ENCODE measurements around the gene OR5K2. TPM values are rescaled to one million over a fixed set of nuclear protein-coding genes. Genes with fewer than 3 reads are reported as not detected.

Gene OR5K2
- total RNA-seq, 2 experiments from 2014 or later, result not detected

DNA sequence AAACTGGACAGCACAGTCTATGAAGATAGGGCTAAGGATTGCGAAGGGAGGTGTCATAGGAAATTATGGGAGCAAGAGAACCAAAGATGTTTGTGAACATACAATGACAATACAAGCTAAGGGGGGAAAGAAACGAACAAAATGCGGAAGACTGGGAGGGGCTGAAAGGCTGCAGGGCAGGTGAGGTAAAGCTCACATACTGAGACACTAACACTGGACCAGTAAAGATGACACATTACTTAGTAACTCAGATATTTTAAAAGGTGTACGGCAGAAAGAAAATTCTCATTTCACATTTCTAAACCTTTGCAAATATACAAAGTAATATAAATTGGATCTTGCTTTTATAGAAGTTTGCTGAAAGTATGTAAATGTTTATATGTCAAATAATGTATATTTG lies 15.1 kb downstream of the OR5K2 start:
- intact Hi-C loops (cut with micrococcal nuclease; ENCODE audit: unreplicated experiment), result no loop called here
- no peak for DNase-seq (ENCODE audit: low spot score)
- no TSS peak for BruUV-seq (replicated peaks)
- Histone ChIP-seq H3K4me2 (ENCODE audit: low read length) (no peak overlapping the region), H3K79me2 (ENCODE audit: insufficient read depth, low read depth, low read length) (no peaks in the 10 kb centered on the region), H3K27ac (ENCODE audit: low read depth, low read length, poor library complexity, severe bottlenecking) (no peak overlapping the region), H4K20me1 (ENCODE audit: insufficient read depth, low read length) (no peaks in the 10 kb centered on the region), H2AFZ (ENCODE audit: low read length) (no peak overlapping the region), H3K9me3 (ENCODE audit: low read length) (no peaks in the 10 kb centered on the region), H3K4me1 (ENCODE audit: insufficient read depth, low read length, poor library complexity, severe bottlenecking) (no peaks in the 10 kb centered on the region), H3K4me3 (ENCODE audit: low read depth, low read length, poor library complexity, severe bottlenecking) (no peak overlapping the region), H3K9me2 (ENCODE audit: insufficient read depth, low read length) (no peaks in the 10 kb centered on the region), H3K36me3 (ENCODE audit: insufficient read depth, low read length) (peaks cover 55% of the 10 kb centered on the region)
- POLR2A ChIA-PET, result no interaction called here
- no peak for TF ChIP-seq EZH2phosphoT487 (IDR thresholded peaks at IDR 0.05; ENCODE audit: borderline replicate concordance, low read depth, low read length)
- TF ChIP-seq, protein P1, sequence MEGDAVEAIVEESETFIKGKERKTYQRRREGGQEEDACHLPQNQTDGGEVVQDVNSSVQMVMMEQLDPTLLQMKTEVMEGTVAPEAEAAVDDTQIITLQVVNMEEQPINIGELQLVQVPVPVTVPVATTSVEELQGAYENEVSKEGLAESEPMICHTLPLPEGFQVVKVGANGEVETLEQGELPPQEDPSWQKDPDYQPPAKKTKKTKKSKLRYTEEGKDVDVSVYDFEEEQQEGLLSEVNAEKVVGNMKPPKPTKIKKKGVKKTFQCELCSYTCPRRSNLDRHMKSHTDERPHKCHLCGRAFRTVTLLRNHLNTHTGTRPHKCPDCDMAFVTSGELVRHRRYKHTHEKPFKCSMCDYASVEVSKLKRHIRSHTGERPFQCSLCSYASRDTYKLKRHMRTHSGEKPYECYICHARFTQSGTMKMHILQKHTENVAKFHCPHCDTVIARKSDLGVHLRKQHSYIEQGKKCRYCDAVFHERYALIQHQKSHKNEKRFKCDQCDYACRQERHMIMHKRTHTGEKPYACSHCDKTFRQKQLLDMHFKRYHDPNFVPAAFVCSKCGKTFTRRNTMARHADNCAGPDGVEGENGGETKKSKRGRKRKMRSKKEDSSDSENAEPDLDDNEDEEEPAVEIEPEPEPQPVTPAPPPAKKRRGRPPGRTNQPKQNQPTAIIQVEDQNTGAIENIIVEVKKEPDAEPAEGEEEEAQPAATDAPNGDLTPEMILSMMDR (conservative IDR thresholded peaks at IDR 0.05; ENCODE audit: low read length), result no peak
- CTCF ChIA-PET (ENCODE audit: unreplicated experiment), result no interaction called here

DNA sequence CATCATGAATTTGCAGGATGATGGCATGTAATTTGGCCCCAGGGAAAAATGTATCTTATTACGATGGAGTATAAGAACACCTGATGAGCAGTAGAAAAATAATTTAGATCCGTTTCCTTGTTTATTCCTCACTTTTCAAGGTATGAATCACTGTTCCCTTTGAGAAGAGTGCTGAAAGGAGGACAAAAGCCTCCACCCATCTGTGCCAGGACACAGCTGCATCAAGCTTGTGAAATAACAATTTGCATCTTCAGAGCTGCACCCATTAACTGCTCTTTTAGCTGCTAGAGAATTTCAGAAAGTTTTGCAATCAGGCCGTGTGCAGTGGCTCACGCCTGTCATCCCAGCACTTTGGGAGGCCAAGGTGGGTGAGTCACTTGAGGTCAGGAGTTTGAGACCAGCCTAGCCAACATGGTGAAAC lies 15.6 kb downstream of the OR5K2 start:
- no peak overlapping the region for H3K4me3 ChIP-seq (ENCODE audit: low read depth, low read length, poor library complexity, severe bottlenecking)
- H3K36me3 ChIP-seq (ENCODE audit: insufficient read depth, low read length), result peaks cover 61% of the 10 kb centered on the region
- no peak for DNase-seq (ENCODE audit: low spot score)
- no peak overlapping the region for H2AFZ ChIP-seq (ENCODE audit: low read length)
- H3K27ac ChIP-seq (ENCODE audit: low read depth, low read length, poor library complexity, severe bottlenecking), result no peak overlapping the region
- ChIA-PET POLR2A (interaction anchor here (0.7 kb wide), 1 partner anchor 13 kb away, joined by 3 read pairs; no protein-coding TSS in a partner anchor), CTCF (ENCODE audit: unreplicated experiment) (no interaction called here)
- TF ChIP-seq, protein P1 (conservative IDR thresholded peaks at IDR 0.05; ENCODE audit: low read length), result no peak
- TF ChIP-seq EZH2phosphoT487 (IDR thresholded peaks at IDR 0.05; ENCODE audit: borderline replicate concordance, low read depth, low read length), result no peak
- intact Hi-C loops (cut with micrococcal nuclease; ENCODE audit: unreplicated experiment), result no loop called here
- H3K4me1 ChIP-seq (ENCODE audit: insufficient read depth, low read length, poor library complexity, severe bottlenecking), result no peaks in the 10 kb centered on the region
- H3K79me2 ChIP-seq (ENCODE audit: insufficient read depth, low read depth, low read length), result no peaks in the 10 kb centered on the region; the same call in 1 of the 2 replicates
- H3K4me2 ChIP-seq (ENCODE audit: low read length), result no peak overlapping the region
- BruUV-seq (replicated peaks), result no TSS peak
- H4K20me1 ChIP-seq (ENCODE audit: insufficient read depth, low read length), result no peaks in the 10 kb centered on the region
- H3K9me3 ChIP-seq (ENCODE audit: low read length), result no peaks in the 10 kb centered on the region
- no peaks in the 10 kb centered on the region for H3K9me2 ChIP-seq (ENCODE audit: insufficient read depth, low read length)

DNA sequence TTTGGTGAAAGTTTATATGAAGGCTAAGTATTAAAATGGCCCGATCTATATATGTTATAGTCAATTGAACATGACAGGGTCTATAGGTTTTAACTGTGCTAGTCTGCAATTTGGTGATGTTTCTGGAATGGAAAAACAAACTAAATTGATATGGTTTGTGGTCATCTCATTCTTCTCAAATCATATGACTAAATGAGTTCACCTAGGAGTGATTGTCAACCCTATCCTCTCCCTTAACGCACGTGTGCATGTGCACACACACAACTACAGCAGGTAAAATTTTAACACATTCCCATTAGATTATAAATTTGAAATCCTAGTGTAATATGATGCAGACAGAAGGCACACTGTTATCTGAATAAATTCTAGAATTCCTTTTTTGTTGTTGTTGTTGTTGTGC lies 16.3 kb downstream of the OR5K2 start:
- Histone ChIP-seq H3K36me3 (ENCODE audit: insufficient read depth, low read length) (peaks cover 67% of the 10 kb centered on the region), H3K27ac (ENCODE audit: low read depth, low read length, poor library complexity, severe bottlenecking) (no peak overlapping the region), H2AFZ (ENCODE audit: low read length) (no peak overlapping the region), H4K20me1 (ENCODE audit: insufficient read depth, low read length) (no peaks in the 10 kb centered on the region; the same call in 1 of the 2 replicates), H3K9me3 (ENCODE audit: low read length) (no peaks in the 10 kb centered on the region), H3K79me2 (ENCODE audit: insufficient read depth, low read depth, low read length) (peaks cover 6% of the 10 kb centered on the region; the same call in 1 of the 2 replicates), H3K4me2 (ENCODE audit: low read length) (no peak overlapping the region), H3K9me2 (ENCODE audit: insufficient read depth, low read length) (no peaks in the 10 kb centered on the region), H3K4me3 (ENCODE audit: low read depth, low read length, poor library complexity, severe bottlenecking) (no peak overlapping the region), H3K4me1 (ENCODE audit: insufficient read depth, low read length, poor library complexity, severe bottlenecking) (no peaks in the 10 kb centered on the region)
- ChIA-PET POLR2A (interaction anchor here (0.7 to 1.0 kb wide), 2 partner anchors 12 to 301 kb away, joined by 3 read pairs; no protein-coding TSS in a partner anchor), CTCF (ENCODE audit: unreplicated experiment) (no interaction called here)
- intact Hi-C loops (cut with micrococcal nuclease; ENCODE audit: unreplicated experiment), result no loop called here
- TF ChIP-seq EZH2phosphoT487 (IDR thresholded peaks at IDR 0.05; ENCODE audit: borderline replicate concordance, low read depth, low read length), result no peak
- TF ChIP-seq, protein P1 (conservative IDR thresholded peaks at IDR 0.05; ENCODE audit: low read length), result no peak
- BruUV-seq (replicated peaks), result no TSS peak
- no peak for DNase-seq (ENCODE audit: low spot score)

Measured in OCI-LY7 (cell line).